Activated T-cell treated with anti-CD3 and anti-CD28 coated beads, Interleukin-2, amount 50 U/mL, for 72 hours (primary cell): Measurements from ENCODE around the gene SLC9A8. TPM values are rescaled to one million over a fixed set of nuclear protein-coding genes. Genes with fewer than 3 reads are reported as not detected.
"Not testable (repeated sequence)": the region's sequence is repeated elsewhere in the genome, so short reads cannot be mapped to it uniquely, and the experiment has no call there.

Source experiments
- ATAC-seq, 2 donors: fragments of 150-1000 bp; cut with Tn5 transposase; replicated peaks in 1 of 2; 2 replicates each; pipeline ENCODE4 v1.10.0; 2021; ENCODE audit warnings: moderate library complexity in 2 of 2, mild to moderate bottlenecking in 1 of 2
- DNase-seq, 2 donors: peaks; one replicate each; pipeline ENCODE4 v3.0.0; 2021 to 2022; ENCODE audit warnings: mixed read lengths in 1 of 2
- H3K27ac Mint-ChIP-seq: one replicate; pipeline ENCODE4 v1.8.0; 2022; ENCODE audit warnings: mild to moderate bottlenecking, moderate library complexity, mixed read lengths
- H3K27me3 Mint-ChIP-seq: one replicate; pipeline ENCODE4 v1.8.0; 2022; ENCODE audit warnings: low read depth, mixed read lengths
- H3K36me3 Mint-ChIP-seq, 2 donors: one replicate each; pipeline ENCODE4 v1.8.0; 2022; ENCODE audit warnings: mixed read lengths in 2 of 2, mild to moderate bottlenecking in 1 of 2; ENCODE audit not compliant: insufficient read depth in 2 of 2
- H3K4me1 Mint-ChIP-seq: one replicate; pipeline ENCODE4 v1.8.0; 2022; ENCODE audit warnings: low read depth, mixed read lengths
- H3K4me3 Mint-ChIP-seq, 2 donors: one replicate each; pipeline ENCODE4 v1.8.0; 2022; ENCODE audit warnings: mild to moderate bottlenecking in 2 of 2, mixed read lengths in 2 of 2, moderate library complexity in 2 of 2
- H3K9me3 Mint-ChIP-seq, 2 donors: one replicate each; pipeline ENCODE4 v1.8.0; 2022; ENCODE audit warnings: mixed read lengths in 2 of 2
- total RNA-seq, 2 donors: library from RNA; stranded (reverse); gene quantifications; one replicate each; pipeline ENCODE4 v1.2.3, GENCODE V29; 2022

The SLC9A8 gene
- total RNA-seq, 2 donors from 2014 or later, result 19.0 to 19.9 TPM

DNA sequence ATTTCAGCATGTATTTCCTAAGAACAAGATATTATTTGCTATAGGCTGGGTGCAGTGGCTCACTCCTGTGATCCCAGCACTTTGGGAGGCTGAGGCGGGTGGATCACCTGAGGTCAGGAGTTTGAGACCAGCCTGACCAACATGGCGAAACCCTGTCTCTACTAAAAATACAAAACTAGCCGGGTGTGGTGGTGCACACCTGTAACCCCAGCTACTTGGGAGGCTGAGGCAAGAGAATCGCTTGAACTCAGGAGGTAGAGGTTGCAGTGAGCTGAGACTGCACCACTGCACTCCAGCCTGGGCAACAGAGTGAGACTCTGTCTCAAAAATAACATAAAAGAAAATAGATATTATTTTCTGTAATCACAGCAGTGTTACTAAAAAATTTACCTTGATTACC is 30.2 kb upstream of the SLC9A8 start:
- H3K9me3 Mint-ChIP-seq, H3K4me3 Mint-ChIP-seq, DNase-seq, H3K27ac Mint-ChIP-seq, H3K4me1 Mint-ChIP-seq, ATAC-seq, H3K36me3 Mint-ChIP-seq: not testable (repeated sequence)
- H3K27me3 Mint-ChIP-seq, result peaks cover 20% of the 10 kb centered on the region

DNA sequence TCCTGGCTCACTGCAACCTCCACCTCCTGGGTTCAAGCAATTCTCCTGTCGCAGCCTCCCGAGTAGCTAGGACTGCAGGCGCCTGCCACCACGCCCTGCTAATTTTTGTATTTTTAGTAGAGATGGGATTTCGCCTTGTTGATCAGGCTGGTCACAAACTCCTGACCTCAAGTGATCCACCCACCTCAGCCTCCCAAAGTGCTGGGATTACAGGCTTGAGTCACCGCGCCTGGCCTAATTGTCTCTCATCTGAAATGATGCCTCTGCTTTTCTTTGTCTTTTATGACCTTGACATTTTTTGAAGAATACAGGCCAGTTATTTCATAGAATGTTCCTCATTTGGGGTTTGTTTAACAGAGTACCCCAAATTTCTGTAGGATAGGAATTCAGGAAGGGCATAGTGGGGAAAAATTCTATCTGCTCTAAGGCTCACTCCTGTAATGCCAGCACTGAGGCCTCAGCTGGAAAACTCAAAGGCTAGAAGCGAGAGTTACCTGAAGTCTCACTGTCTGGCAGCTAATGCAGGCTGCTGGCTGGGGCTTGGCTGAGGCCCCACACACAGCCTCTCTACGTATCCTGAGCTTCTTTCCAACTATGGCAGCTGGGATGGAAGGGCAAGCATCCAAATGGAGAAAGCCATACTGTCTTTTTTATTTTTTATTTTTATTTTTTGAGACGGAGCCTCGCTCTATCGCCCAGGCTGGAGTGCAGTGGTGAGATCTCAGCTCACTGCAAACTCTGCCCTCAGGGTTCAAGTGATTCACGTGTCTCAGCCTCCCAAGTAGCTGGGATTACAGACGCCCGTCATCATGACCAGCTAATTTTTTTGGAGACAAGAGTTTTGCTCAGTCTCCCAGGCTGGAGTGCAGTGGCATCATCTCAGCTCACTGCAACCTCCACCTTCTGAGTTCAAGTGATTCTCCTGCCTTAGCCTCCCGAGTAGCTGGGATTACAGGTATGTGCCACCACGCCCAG is 29.3 kb upstream of the SLC9A8 start:
- not testable (repeated sequence) for H3K4me3 Mint-ChIP-seq, H3K27ac Mint-ChIP-seq, H3K4me1 Mint-ChIP-seq, H3K9me3 Mint-ChIP-seq, H3K36me3 Mint-ChIP-seq, DNase-seq, ATAC-seq
- peaks cover 17% of the 10 kb centered on the region for H3K27me3 Mint-ChIP-seq

GRCh38 chr20:49784291-49784690 is 28.3 kb upstream of the SLC9A8 start:
- H3K27ac Mint-ChIP-seq, result no peak overlapping the region
- no peak for DNase-seq
- no peak overlapping the region for H3K4me3 Mint-ChIP-seq
- no peaks in the 10 kb centered on the region for H3K36me3 Mint-ChIP-seq
- H3K27me3 Mint-ChIP-seq, result peaks cover 8% of the 10 kb centered on the region
- H3K4me1 Mint-ChIP-seq, result no peaks in the 10 kb centered on the region
- no peak for ATAC-seq
- H3K9me3 Mint-ChIP-seq, result no peaks in the 10 kb centered on the region

DNA sequence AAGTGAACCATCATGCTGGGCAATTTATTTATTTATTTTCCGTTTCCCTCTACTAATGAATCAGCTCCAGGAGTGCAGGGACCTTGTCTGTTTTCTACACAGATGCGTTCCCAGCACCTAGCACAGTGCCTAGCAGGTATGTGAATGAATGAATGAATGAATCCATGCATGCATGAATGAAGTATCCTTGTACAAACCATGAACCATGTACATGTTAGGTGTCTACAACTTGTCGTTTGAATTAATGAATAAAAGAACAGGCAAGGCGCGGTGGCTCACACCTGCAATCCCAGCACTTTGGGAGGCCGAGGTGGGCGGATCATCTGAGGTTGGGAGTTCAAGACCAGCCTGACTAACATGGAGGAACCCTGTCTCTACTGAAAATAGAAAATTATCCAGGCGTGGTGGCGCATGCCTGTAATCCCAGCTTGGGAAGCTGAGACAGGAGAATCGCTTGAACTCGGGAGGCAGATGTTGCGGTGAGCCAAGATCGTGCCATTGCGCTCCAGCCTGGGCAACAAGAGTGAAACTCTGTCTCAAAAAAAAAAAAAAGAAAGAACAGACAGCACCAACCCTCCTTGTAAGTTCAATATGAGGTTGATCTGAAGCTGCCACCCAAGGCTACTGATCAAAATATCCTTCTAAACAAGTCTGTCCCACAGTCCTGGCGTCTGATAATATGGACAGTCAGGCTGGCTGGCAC is 27.3 kb upstream of the SLC9A8 start:
- ATAC-seq (no peak), DNase-seq (no peak)
- Mint-ChIP-seq H3K4me1 (no peaks in the 10 kb centered on the region), H3K4me3 (no peak overlapping the region), H3K27me3 (peaks cover 15% of the 10 kb centered on the region), H3K27ac (no peak overlapping the region), H3K9me3 (no peaks in the 10 kb centered on the region), H3K36me3 (no peaks in the 10 kb centered on the region)

DNA sequence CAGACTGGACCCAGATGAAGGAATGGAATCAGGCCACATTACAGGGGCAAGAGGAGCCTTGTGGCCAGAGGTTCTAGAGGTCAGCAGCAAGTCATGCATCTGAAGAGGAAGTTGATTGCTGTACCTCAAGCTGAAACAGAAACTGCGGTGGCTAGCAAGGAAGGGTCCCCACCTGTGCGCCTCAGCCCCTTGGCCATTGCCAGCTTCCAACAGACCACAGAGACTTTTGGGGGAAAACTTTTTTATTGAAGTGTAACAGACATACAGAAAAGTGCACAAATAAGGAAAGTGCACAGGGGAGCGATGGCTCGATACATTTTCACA is 26.8 kb upstream of the SLC9A8 start:
- Mint-ChIP-seq H3K27ac (no peak overlapping the region), H3K27me3 (peaks cover 18% of the 10 kb centered on the region), H3K9me3 (no peaks in the 10 kb centered on the region), H3K36me3 (no peaks in the 10 kb centered on the region), H3K4me3 (no peak overlapping the region), H3K4me1 (no peaks in the 10 kb centered on the region)
- ATAC-seq (no peak), DNase-seq (no peak)

- Mint-ChIP-seq H3K27ac (no peak overlapping the region), H3K4me1 (no peaks in the 10 kb centered on the region), H3K4me3 (no peak overlapping the region), H3K36me3 (no peaks in the 10 kb centered on the region), H3K27me3 (peaks cover 18% of the 10 kb centered on the region), H3K9me3 (no peaks in the 10 kb centered on the region)
- no peak for ATAC-seq
- DNase-seq, result no peak
Observed at GRCh38 chr20:49786196-49786595, 26.4 kb upstream of the SLC9A8 start.

DNA sequence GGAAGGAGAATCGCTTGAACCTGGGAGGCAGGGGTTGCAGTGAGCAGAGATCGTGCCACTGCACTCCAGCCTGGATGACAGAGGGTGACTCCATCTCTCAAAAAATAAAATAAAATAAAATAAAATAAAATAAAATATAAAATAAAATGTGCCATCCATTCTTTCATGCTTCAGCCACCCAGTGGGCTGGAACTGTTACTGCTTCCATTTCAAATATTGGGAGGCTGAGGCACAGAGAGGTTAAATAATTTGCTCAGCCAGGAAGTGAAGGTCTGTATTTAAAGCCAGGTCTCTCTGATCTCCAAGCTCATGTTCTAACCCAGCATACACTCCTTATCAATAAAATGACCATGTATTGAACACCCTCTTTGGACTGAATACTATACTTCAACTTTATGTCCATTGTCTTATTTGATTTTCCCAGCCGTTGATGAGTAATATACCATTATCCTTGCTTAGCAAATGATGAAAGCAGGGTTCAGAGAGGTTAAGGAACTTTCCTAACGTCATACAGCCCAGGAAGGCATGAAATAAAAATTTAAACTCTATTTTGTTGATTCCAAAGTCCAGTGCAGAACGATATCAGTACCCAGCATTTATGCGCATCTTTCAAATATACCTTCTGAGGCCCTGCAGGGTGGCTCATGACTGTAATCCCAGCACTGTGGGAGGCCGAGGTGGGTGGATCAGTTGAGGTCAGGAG is 25.8 kb upstream of the SLC9A8 start:
- Mint-ChIP-seq H3K4me3 (no peak overlapping the region), H3K27ac (no peak overlapping the region), H3K36me3 (no peaks in the 10 kb centered on the region), H3K27me3 (peaks cover 20% of the 10 kb centered on the region), H3K4me1 (no peaks in the 10 kb centered on the region), H3K9me3 (no peaks in the 10 kb centered on the region)
- ATAC-seq, result no peak
- no peak for DNase-seq

GRCh38 chr20:49787371-49788357 is 25.0 kb upstream of the SLC9A8 start:
- DNase-seq, result no peak
- Mint-ChIP-seq H3K4me1 (no peaks in the 10 kb centered on the region), H3K36me3 (no peaks in the 10 kb centered on the region), H3K27ac (no peak overlapping the region), H3K9me3 (no peaks in the 10 kb centered on the region), H3K4me3 (no peak overlapping the region), H3K27me3 (peaks cover 24% of the 10 kb centered on the region)
- no peak for ATAC-seq

DNA sequence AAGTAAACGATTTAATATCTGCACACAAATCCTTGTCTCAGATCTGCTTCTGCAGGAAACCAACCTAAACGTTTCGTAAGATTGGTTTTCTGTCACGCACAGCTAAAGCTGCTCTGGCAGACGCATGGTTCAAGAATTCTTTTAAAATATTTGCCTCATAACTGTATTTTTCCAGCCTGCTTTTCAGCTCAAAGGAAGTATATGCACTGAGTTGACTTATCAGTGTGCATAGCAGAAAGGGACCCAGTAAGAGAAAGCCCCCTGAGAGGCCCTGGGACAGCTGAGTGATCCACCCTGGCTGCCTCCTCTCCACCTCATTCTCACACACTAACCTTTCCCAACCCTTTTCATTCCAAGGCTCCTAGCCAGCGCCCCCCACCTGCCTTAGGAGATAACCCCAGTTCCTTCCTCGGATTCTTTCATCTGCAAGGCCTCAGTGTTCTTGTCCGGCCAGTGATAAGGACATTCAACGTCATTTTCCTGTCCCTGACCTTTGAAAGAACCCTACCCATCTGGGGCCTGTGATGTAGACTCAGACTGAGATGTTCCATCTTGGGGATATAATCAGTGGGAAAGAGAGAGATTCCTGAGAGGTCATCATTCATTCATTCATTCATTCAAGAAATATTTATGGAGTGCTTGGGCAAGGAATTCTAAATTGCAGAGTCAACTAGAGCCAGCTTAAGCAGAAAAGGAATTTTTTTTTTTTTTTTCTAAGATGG is 22.4 kb upstream of the SLC9A8 start:
- DNase-seq, result no peak
- H3K4me3 Mint-ChIP-seq, result no peak overlapping the region
- H3K36me3 Mint-ChIP-seq, result no peaks in the 10 kb centered on the region

DNA sequence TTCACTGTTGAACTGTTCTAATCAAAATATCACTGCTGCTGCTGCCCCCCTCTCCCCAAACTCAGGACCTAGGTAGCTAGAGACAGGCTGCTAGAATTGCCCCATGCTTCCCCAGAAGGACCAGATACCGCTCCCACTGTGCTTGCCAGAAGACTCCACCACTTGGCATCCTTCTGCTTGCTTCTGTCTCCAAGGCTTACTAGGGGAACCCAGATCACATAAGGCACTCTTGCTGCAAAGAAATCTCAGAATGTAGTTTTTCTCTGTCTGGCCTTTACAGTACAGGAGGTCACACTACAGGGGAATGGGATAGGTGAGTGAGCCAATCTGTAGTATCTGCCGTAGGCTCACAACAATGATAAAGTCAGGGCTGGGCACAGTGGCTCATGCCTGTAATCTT is 21.5 kb upstream of the SLC9A8 start:
- Mint-ChIP-seq H3K36me3 (no peaks in the 10 kb centered on the region), H3K27me3 (peaks cover 29% of the 10 kb centered on the region), H3K27ac (no peak overlapping the region), H3K4me1 (peaks cover 7% of the 10 kb centered on the region), H3K9me3 (no peaks in the 10 kb centered on the region), H3K4me3 (no peak overlapping the region)
- DNase-seq, result no peak
- no peak for ATAC-seq

More for the DNA sequence above, 22.4 kb upstream of the SLC9A8 start:
- Mint-ChIP-seq H3K9me3 (no peaks in the 10 kb centered on the region), H3K4me1 (peaks cover 6% of the 10 kb centered on the region), H3K27me3 (peaks cover 26% of the 10 kb centered on the region), H3K27ac (no peak overlapping the region)
- no peak for ATAC-seq

- Mint-ChIP-seq H3K27me3 (peaks cover 38% of the 10 kb centered on the region), H3K4me3 (no peak overlapping the region), H3K27ac (no peak overlapping the region), H3K9me3 (no peaks in the 10 kb centered on the region), H3K4me1 (peaks cover 7% of the 10 kb centered on the region), H3K36me3 (no peaks in the 10 kb centered on the region)
- no peak for DNase-seq
- ATAC-seq, result no peak
Observed at GRCh38 chr20:49792006-49792405, 20.6 kb upstream of the SLC9A8 start.

- ATAC-seq, result no peak
- Mint-ChIP-seq H3K4me1 (peaks cover 7% of the 10 kb centered on the region), H3K27ac (no peak overlapping the region), H3K36me3 (no peaks in the 10 kb centered on the region), H3K9me3 (no peaks in the 10 kb centered on the region), H3K4me3 (no peak overlapping the region), H3K27me3 (peaks cover 44% of the 10 kb centered on the region)
- DNase-seq, result no peak
Observed at GRCh38 chr20:49792611-49793010, 20.0 kb upstream of the SLC9A8 start.
